ENCODE measurements around the gene C10orf90. TPM values are rescaled to one million over a fixed set of nuclear protein-coding genes. Genes with fewer than 3 reads are reported as not detected.
"Not testable (repeated sequence)": the region's sequence is repeated elsewhere in the genome, so short reads cannot be mapped to it uniquely, and the experiment has no call there.

The C10orf90 gene
- polyA plus RNA-seq, 1 donor: 0.49 TPM

- peak; percentile 24 for DNase-seq
Observed at GRCh38 chr10:126583552-126584200, 86.8 kb downstream of the C10orf90 start.

GRCh38 chr10:126581648-126582046 lies 88.8 kb downstream of the C10orf90 start:
- DNase-seq: no peak

GRCh38 chr10:126580873-126581647 lies 89.4 kb downstream of the C10orf90 start:
- DNase-seq: no peak

- no peak for DNase-seq
Observed at GRCh38 chr10:126576336-126576735, 94.2 kb downstream of the C10orf90 start.

GRCh38 chr10:126570621-126571602 lies 99.6 kb downstream of the C10orf90 start:
- no peak for DNase-seq

- no peak for DNase-seq
Observed at GRCh38 chr10:126570245-126570570, 100.3 kb downstream of the C10orf90 start.

GRCh38 chr10:126569513-126570244 lies 100.8 kb downstream of the C10orf90 start:
- DNase-seq: no peak

GRCh38 chr10:126568809-126569385 lies 101.6 kb downstream of the C10orf90 start:
- DNase-seq: no peak

- DNase-seq: no peak
Observed at GRCh38 chr10:126565871-126566270, 104.6 kb downstream of the C10orf90 start.

GRCh38 chr10:126565441-126565840 lies 105.1 kb downstream of the C10orf90 start:
- DNase-seq: no peak

GRCh38 chr10:126564326-126564888 lies 106.1 kb downstream of the C10orf90 start:
- no peak for DNase-seq

- DNase-seq: no peak
Observed at GRCh38 chr10:126563361-126563760, 107.1 kb downstream of the C10orf90 start.

- no peak for DNase-seq
Observed at GRCh38 chr10:126561921-126562680, 108.4 kb downstream of the C10orf90 start.

- peak; percentile 34 for DNase-seq
Observed at GRCh38 chr10:126561294-126561920, 109.1 kb downstream of the C10orf90 start.

GRCh38 chr10:126558881-126559280 lies 111.6 kb downstream of the C10orf90 start:
- DNase-seq: no peak

- DNase-seq: no peak
Observed at GRCh38 chr10:126551202-126551601, 119.3 kb downstream of the C10orf90 start.

GRCh38 chr10:126550586-126550985 lies 119.9 kb downstream of the C10orf90 start:
- DNase-seq: not testable (repeated sequence)

- DNase-seq: no peak
Observed at GRCh38 chr10:126549344-126549743, 121.1 kb downstream of the C10orf90 start.

- DNase-seq: no peak
Observed at GRCh38 chr10:126544565-126544964, 125.9 kb downstream of the C10orf90 start.

GRCh38 chr10:126538439-126539135 lies 131.9 kb downstream of the C10orf90 start:
- DNase-seq: no peak
